ENCODE results near the gene DNAH2. TPM values are rescaled to one million over a fixed set of nuclear protein-coding genes. Genes with fewer than 3 reads are reported as not detected.

Gene DNAH2
- total RNA-seq, 4 donors from 2014 or later: under 0.01 to 0.10 (median 0.05) TPM; not detected in 1

GRCh38 chr17:7717756-7718350 is 309 bp downstream of the DNAH2 start:
- no peak for TF ChIP-seq POLR2A (IDR thresholded peaks at IDR 0.05)
- TF ChIP-seq, protein P1, sequence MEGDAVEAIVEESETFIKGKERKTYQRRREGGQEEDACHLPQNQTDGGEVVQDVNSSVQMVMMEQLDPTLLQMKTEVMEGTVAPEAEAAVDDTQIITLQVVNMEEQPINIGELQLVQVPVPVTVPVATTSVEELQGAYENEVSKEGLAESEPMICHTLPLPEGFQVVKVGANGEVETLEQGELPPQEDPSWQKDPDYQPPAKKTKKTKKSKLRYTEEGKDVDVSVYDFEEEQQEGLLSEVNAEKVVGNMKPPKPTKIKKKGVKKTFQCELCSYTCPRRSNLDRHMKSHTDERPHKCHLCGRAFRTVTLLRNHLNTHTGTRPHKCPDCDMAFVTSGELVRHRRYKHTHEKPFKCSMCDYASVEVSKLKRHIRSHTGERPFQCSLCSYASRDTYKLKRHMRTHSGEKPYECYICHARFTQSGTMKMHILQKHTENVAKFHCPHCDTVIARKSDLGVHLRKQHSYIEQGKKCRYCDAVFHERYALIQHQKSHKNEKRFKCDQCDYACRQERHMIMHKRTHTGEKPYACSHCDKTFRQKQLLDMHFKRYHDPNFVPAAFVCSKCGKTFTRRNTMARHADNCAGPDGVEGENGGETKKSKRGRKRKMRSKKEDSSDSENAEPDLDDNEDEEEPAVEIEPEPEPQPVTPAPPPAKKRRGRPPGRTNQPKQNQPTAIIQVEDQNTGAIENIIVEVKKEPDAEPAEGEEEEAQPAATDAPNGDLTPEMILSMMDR (IDR thresholded peaks at IDR 0.05): no peak
- peak overlapping the region; percentile 33 for H3K4me3 ChIP-seq (ENCODE audit: low read depth, poor library complexity, severe bottlenecking)
- WGBS, 2 donors: 5 to 6% methylated on average over 16 of the region's 16 CpGs
- intact Hi-C loops (cut with DNase I; ENCODE audit: low total_unique reads): no loop called here
- no peak for DNase-seq (ENCODE audit: low spot score in 2 of 2)

DNA sequence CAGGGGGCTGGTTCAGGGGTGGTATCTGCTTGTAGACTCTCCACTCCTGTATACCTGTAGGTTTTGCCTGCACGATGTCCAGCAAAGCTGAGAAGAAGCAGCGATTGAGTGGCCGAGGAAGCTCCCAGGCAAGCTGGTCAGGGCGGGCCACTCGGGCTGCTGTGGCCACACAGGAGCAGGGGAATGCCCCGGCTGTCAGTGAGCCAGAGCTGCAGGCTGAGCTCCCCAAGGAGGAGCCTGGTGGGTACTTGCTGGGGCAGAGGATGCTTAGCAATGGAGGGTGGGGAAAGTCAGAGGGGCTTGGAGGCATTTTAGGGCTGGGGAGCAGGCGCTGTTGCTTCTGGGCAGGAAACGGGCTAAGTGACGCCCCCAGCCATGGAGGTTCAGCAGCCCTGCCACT is 2.1 kb downstream of the DNAH2 start:
- intact Hi-C loops (cut with DNase I; ENCODE audit: low total_unique reads): no loop called here
- DNase-seq (ENCODE audit: low spot score in 2 of 2): no peak
- TF ChIP-seq, protein P1 (IDR thresholded peaks at IDR 0.05): no peak
- no peak for TF ChIP-seq POLR2A (IDR thresholded peaks at IDR 0.05)
- 64 to 69% methylated on average over 9 of the region's 9 CpGs for WGBS, 2 donors
- no peak overlapping the region for H3K4me3 ChIP-seq (ENCODE audit: low read depth, poor library complexity, severe bottlenecking)

DNA sequence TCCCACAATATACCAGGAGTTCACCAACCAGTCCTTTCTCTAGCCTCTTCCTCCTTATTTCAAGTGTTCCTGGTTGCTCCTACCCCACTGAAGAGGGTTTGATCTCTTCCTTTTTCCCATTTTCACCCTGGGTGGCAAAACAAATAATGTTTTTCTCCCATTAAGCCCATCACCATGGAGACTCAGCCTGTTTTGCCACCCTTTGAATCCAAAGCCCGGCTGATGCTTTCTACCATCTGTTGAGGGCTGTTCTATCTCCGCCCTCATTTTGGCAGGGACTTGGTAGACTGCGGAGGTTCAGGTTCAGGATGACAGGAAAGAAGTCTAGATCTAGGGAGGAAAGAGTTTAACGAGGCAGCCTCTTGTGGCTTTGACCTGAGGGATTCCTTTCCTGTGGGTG is 2.6 kb downstream of the DNAH2 start:
- 30 to 36% methylated on average over 4 of the region's 4 CpGs for WGBS, 2 donors
- intact Hi-C loops (cut with DNase I; ENCODE audit: low total_unique reads): no loop called here
- no peak for TF ChIP-seq POLR2A (IDR thresholded peaks at IDR 0.05)
- TF ChIP-seq, protein P1 (IDR thresholded peaks at IDR 0.05): no peak
- DNase-seq (ENCODE audit: low spot score in 2 of 2): no peak
- no peak overlapping the region for H3K4me3 ChIP-seq (ENCODE audit: low read depth, poor library complexity, severe bottlenecking)

DNA sequence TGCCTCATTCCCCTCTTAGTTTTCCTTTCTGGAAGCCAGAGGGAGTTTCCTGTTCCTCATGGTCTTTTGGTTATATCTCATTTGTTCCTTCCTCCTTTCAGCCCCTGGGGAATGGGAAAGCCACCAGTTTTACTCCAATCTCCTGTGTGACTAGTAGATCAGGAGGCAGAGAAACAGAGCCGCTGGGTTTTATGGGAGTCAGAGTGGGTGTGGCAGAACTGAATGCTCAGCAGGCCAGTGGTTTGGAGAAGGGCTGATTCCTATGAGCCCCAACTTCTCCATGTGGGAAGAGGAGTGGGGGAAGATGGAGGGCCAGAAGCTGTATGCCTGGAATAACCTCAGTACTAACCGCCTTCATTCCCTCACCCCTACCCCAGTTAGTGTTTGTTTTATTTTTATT is 4.1 kb downstream of the DNAH2 start:
- H3K4me3 ChIP-seq (ENCODE audit: low read depth, poor library complexity, severe bottlenecking): no peak overlapping the region
- 46 to 55% methylated on average over 2 of the region's 2 CpGs for WGBS, 2 donors
- TF ChIP-seq, protein P1 (IDR thresholded peaks at IDR 0.05): no peak
- no peak for TF ChIP-seq POLR2A (IDR thresholded peaks at IDR 0.05)
- intact Hi-C loops (cut with DNase I; ENCODE audit: low total_unique reads): no loop called here
- no peak for DNase-seq (ENCODE audit: low spot score in 2 of 2)

DNA sequence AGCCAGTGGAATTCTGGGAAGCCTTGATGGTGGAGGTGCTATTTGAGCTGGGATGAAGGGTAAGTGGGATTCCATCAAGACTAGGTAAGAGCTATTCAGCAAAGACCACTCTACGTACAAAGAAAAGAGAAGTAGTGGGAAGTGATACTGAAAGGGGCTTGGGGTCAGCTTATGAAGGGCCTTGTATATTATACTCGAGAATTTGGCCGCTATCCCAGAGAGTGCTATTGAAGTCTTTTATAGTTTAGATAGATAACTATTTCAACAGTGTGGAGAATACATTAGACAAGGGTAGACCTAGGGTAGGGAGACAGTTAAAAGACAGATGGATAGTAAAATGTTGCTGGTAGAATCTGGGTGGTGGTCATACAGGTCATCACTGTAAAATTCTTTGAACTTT is 10.3 kb downstream of the DNAH2 start:
- H3K4me3 ChIP-seq (ENCODE audit: low read depth, poor library complexity, severe bottlenecking): no peak overlapping the region
- DNase-seq (ENCODE audit: low spot score in 2 of 2): no peak
- intact Hi-C loops (cut with DNase I; ENCODE audit: low total_unique reads): no loop called here
- no peak for TF ChIP-seq POLR2A (IDR thresholded peaks at IDR 0.05)
- TF ChIP-seq, protein P1 (IDR thresholded peaks at IDR 0.05): no peak
- WGBS, 2 donors: 84 to 89% methylated on average over 3 of the region's 3 CpGs

- TF ChIP-seq, protein P1 (IDR thresholded peaks at IDR 0.05): no peak
- no peak for TF ChIP-seq POLR2A (IDR thresholded peaks at IDR 0.05)
- 57 to 60% methylated on average over 1 of the region's 1 CpG for WGBS, 2 donors
Observed at GRCh38 chr17:7729816-7730215, 12.3 kb downstream of the DNAH2 start.

More at GRCh38 chr17:7729816-7730215, 12.3 kb downstream of the DNAH2 start:
- intact Hi-C loops (cut with DNase I; ENCODE audit: low total_unique reads): no loop called here
- H3K4me3 ChIP-seq (ENCODE audit: low read depth, poor library complexity, severe bottlenecking): no peak overlapping the region
- no peak for DNase-seq (ENCODE audit: low spot score in 2 of 2)
